Spinal cord (tissue), 10 donors: ENCODE data around the gene HSD11B1L. TPM values are rescaled to one million over a fixed set of nuclear protein-coding genes. Genes with fewer than 3 reads are reported as not detected.
A peak's percentile ranks its signal among the peaks of the same experiment; 100 is the strongest.

Source experiments
- DNase-seq, 6 donors: peaks; one replicate each; pipeline versions ENCODE4 v3.0.0 to v3.0.0-alpha.2; 2013 to 2015; ENCODE audit warnings: low spot score in 6 of 6, low read depth in 4 of 6
- H3K27ac ChIP-seq: one replicate; pipeline ENCODE4 v1.5.1; 2013; ENCODE audit warnings: low read depth, low read length, control low read depth
- H3K27me3 ChIP-seq: one replicate; pipeline ENCODE4 v1.6.1; 2013; ENCODE audit warnings: low read length; ENCODE audit not compliant: control insufficient read depth, insufficient read depth
- H3K36me3 ChIP-seq: one replicate; pipeline ENCODE4 v1.6.1; 2013; ENCODE audit warnings: low read length; ENCODE audit not compliant: control insufficient read depth, insufficient read depth
- H3K4me1 ChIP-seq: one replicate; pipeline ENCODE4 v1.6.1; 2013; ENCODE audit warnings: low read length; ENCODE audit not compliant: control insufficient read depth, insufficient read depth
- H3K4me3 ChIP-seq: one replicate; pipeline ENCODE4 v1.5.1; 2013; ENCODE audit warnings: low read depth, low read length, control low read depth
- H3K9me3 ChIP-seq: one replicate; pipeline ENCODE4 v1.6.1; 2013; ENCODE audit warnings: low read length; ENCODE audit not compliant: control insufficient read depth, insufficient read depth
- WGBS: methylation state at CpG from one replicate; pipeline ENCODE4 v1.1.5; 2013; ENCODE audit warnings: missing lambda C conversion rate; ENCODE audit not compliant: insufficient coverage; 5-methylcytosine and 5-hydroxymethylcytosine counted together
- polyA plus RNA-seq, 2 donors: library from polyadenylated mRNA; unstranded; fragments of 120-200 nt; gene quantifications; one replicate each; pipeline ENCODE4 v1.2.1, GENCODE V29; 2013; ENCODE audit not compliant: insufficient read length in 2 of 2
- total RNA-seq, 2 donors: library from RNA; depleted of rRNA in 1 of 2; stranded (reverse); fragments of 120-200 nt in 1 of 2; fragments of >200 nt in 1 of 2; gene quantifications; one replicate each; pipeline versions ENCODE4 v1.2.3 to v1.2.4, GENCODE V29; 2013 to 2014
- donor health status: healthy.

Gene HSD11B1L
- total and polyA plus RNA-seq, 4 donors, result 27.7 to 71.1 (median 47.8) TPM

DNA sequence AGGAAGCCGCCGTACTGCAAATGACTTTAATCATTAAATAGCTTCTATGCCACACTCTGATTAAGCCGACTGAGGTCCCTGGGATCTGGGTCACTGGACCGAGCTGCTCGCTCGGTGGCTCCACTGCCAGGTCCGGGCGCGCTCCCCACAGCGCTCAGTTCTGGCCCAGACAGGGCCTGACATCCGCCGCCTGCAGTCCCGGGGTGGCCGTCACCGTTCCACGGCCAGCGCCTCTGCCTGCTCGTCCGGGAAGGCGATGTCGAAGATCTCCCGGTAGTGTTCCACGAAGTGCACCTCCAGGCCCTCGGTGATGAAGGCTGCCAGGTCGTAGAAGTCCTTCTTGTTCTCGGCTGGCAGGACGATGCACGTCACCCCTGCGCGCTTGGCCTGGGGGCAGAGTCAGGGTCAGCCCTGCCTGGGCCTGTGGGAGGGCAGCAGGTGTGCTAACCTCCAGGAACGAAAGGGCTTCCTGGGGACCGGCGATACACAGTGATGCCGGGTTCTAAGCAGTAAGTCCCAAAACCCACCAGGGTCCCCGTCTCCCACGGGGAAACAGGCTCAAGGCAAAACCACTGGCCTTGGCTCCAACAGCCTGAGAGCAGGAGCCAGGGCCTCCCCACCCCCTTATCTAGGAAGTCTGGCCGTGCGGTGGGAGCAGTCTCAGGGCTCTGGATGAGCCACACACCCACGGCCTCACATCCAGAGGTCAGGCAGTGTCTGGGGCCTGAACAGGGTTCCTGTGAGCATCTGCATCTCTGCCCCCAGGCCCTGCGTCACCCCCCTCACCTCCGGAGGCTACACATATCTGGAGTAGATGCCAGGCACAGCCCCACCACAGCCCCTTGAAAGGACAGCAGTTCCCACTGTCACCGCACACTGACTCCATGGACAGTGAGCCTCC is 11.2 kb downstream of the HSD11B1L start:
- peaks cover 78% of the 10 kb centered on the region for H3K36me3 ChIP-seq

DNA sequence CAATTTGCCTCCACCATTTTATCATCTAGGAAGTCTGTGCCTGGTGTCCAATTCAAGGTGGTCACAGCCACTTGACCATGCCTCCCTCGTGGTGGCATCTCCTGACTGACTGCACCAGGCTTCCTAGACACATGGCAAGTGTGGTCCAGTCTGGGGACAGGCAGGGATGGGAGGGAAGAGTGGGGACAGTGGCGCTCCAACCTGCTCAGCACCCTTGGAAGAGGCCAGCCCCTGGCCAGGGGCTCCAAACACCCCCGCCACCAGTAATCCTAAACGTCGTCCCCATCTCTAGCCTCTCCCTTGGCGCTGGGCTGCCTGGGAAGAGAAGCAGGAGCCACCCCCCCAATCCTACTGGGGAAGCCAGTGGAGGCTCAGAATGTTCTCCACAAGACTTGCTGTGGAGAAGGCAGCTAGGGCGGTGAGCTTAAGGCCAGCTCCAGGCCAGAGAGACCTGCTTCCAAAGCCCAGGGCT is 11.9 kb downstream of the HSD11B1L start:
- no peak overlapping the region for H3K4me3 ChIP-seq

More for the DNA sequence above, 11.2 kb downstream of the HSD11B1L start:
- no peaks in the 10 kb centered on the region for H3K27me3 ChIP-seq
- H3K4me3 ChIP-seq, result no peak overlapping the region
- H3K9me3 ChIP-seq, result no peaks in the 10 kb centered on the region
- H3K27ac ChIP-seq, result peak overlapping the region; percentile 87
- DNase-seq, result no peak
- peaks cover 32% of the 10 kb centered on the region for H3K4me1 ChIP-seq
- WGBS, result 74% methylated on average over 41 of the region's 42 CpGs

DNA sequence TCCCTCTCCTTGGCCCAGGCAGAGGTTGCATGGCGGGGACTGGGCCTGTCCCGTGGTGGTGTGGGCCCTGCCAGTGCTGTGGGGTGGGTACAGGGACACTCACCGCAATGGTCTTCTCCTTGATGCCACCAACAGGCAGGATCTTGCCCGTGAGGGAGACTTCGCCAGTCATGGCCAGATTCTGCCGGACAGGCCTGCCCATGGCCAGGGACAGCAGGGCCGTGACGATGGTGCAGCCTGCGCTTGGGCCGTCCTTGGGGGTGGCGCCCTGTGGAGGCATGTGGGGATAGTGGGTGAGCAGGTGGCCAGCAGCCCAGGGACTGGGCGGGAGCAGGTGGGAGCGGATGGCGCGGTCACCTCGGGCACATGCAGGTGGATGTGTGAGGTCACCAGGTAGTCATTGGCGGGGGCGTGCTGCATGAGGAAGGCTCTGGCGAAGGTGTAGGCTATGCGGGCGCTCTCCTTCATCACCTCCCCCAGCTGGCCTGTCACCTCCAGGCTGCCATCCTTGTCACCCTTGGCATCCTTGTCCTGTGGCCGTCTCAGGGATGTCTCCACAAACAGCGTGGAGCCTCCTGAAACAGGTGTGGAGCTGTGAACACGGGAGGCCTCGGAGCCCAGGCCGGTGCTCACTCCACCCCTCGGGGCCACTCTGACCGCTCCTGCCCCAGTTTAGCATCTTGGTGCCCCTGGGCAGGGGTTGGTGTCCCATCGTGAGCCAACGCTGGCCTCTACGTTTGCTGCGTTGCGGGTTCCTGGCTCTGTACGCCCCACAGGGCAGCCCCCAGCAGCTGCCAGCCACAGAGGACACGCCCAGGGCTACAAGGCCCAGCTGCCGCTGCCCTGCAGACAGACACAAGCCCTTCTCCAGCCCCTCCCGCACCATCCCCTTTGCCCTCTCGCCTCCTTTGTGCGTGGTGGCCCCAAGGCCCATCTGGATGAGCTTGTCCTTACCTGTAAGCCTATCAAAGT is 12.7 kb downstream of the HSD11B1L start:
- H3K4me3 ChIP-seq, result no peak overlapping the region
- no peaks in the 10 kb centered on the region for H3K27me3 ChIP-seq
- 87% methylated on average over 35 of the region's 39 CpGs for WGBS
- H3K27ac ChIP-seq, result no peak overlapping the region
- peaks cover 81% of the 10 kb centered on the region for H3K36me3 ChIP-seq
- H3K4me1 ChIP-seq, result peaks cover 28% of the 10 kb centered on the region
- DNase-seq, result no peak
- H3K9me3 ChIP-seq, result no peaks in the 10 kb centered on the region

More for the DNA sequence above, 11.9 kb downstream of the HSD11B1L start:
- no peak for DNase-seq
- Histone ChIP-seq H3K36me3 (peaks cover 79% of the 10 kb centered on the region), H3K4me1 (peaks cover 28% of the 10 kb centered on the region), H3K27me3 (no peaks in the 10 kb centered on the region), H3K9me3 (no peaks in the 10 kb centered on the region), H3K27ac (no peak overlapping the region)
- WGBS, result 83% methylated on average over 5 of the region's 7 CpGs

DNA sequence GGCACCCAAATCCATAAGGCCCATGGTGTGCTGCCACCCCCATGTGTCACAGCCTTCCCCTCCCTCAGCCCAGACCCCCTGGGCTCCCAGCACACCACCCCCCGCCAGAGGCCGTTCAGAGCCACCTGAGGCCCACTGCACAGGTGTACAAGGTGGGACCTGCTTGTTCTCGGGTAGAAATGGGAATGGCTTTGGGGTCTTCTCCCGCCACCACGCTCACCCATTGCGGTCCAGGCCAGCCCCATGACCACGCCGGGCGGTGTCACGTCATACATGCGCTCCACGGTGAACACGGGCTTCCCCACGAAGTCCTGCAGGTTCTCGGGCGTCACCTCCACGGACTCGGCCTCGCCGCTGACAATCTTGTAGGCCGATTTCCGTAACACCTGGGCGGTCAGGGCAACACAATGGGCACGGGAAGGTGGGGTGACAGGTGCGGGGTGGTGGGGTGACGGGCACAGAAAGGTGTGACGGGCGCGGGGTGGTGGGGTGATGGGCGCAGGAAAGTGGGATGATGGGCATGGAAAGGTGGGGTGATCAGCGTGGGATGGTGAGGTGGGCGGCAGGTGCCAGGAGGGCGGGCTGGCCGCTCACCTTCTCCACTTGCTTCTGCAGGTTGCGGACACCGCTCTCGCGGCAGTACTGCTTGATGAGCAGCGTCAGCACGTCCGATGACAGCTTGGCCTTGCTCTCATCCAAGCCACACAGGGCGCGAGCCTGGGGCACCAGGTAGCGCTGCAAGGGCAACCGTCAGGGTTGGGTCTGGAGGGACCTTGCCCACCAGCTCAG is 13.5 kb downstream of the HSD11B1L start:
- Histone ChIP-seq H3K27ac (no peak overlapping the region), H3K27me3 (no peaks in the 10 kb centered on the region), H3K36me3 (peaks cover 90% of the 10 kb centered on the region), H3K9me3 (no peaks in the 10 kb centered on the region), H3K4me1 (peaks cover 28% of the 10 kb centered on the region), H3K4me3 (no peak overlapping the region)
- WGBS, result 93% methylated on average over 44 of the region's 45 CpGs
- DNase-seq, result no peak

DNA sequence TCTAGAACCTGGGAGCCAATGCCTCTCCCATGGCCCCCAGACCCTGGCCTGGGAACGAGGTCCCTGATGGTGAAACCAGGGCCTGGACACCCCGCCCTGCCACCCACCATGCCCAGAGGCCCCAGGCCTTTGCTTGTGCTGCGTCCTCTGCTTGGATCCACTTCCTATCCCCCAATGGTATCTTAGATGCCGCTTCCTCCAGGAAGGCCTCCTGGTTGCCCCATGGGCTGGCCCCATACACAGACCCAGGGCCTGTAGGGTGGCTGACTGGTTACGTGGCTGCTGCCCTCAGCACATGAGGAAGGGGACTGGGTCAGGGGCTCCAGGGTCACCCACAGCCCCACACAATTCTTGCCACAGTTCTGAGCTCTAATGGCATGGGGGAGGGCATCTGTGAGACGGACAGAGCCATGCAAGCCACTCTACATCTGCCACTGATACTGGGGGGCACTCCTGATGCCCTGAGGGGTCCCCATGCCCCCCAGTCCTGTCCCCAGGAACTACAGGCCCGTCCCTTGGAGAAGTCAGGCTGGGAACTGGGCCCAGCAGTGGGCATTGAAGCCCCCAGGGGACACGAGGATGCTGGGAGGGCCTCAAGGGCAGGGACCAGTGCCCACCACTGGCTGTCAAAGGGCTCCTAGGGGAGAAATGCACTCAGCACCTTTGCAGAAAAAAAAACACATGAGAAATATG is 14.3 kb downstream of the HSD11B1L start:
- WGBS, result 85% methylated on average over 7 of the region's 8 CpGs

DNA sequence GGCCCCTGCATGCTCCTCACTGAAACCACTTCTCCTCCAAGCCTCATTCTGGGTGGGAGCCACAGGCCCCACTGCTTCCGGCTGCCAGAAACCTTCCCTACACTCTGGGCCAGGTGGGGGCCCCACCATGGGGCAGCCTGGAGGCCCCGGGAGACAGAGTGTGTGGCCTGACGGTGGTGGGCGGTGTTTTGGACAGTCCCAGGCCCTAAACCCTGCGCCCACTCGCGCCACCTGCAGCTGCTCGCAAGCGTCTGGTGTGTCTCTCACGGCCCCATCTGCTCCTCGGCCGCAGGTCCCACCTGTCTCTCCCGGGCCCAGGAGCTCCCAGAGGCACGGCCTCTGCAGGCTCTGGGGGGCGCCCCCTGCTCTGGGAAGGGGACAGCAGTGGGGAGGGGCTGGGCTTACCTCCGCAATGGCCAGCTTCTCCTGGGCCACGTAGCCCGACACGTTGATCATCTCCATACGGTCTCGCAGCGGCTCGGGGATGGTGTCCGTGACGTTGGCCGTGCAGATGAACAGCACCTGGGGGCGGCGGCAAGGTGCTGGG is 14.9 kb downstream of the HSD11B1L start:
- H3K9me3 ChIP-seq, result no peaks in the 10 kb centered on the region
- no peak overlapping the region for H3K4me3 ChIP-seq
- peaks cover 18% of the 10 kb centered on the region for H3K4me1 ChIP-seq
- H3K27me3 ChIP-seq, result no peaks in the 10 kb centered on the region
- H3K27ac ChIP-seq, result no peak overlapping the region
- DNase-seq, result no peak
- H3K36me3 ChIP-seq, result peaks cover 99% of the 10 kb centered on the region
- WGBS, result 84% methylated on average over 28 of the region's 28 CpGs

More for the DNA sequence above, 14.3 kb downstream of the HSD11B1L start:
- DNase-seq, result no peak
- no peak overlapping the region for H3K4me3 ChIP-seq
- H3K9me3 ChIP-seq, result no peaks in the 10 kb centered on the region
- H3K36me3 ChIP-seq, result peaks cover 96% of the 10 kb centered on the region
- peaks cover 24% of the 10 kb centered on the region for H3K4me1 ChIP-seq
- no peaks in the 10 kb centered on the region for H3K27me3 ChIP-seq
- no peak overlapping the region for H3K27ac ChIP-seq

DNA sequence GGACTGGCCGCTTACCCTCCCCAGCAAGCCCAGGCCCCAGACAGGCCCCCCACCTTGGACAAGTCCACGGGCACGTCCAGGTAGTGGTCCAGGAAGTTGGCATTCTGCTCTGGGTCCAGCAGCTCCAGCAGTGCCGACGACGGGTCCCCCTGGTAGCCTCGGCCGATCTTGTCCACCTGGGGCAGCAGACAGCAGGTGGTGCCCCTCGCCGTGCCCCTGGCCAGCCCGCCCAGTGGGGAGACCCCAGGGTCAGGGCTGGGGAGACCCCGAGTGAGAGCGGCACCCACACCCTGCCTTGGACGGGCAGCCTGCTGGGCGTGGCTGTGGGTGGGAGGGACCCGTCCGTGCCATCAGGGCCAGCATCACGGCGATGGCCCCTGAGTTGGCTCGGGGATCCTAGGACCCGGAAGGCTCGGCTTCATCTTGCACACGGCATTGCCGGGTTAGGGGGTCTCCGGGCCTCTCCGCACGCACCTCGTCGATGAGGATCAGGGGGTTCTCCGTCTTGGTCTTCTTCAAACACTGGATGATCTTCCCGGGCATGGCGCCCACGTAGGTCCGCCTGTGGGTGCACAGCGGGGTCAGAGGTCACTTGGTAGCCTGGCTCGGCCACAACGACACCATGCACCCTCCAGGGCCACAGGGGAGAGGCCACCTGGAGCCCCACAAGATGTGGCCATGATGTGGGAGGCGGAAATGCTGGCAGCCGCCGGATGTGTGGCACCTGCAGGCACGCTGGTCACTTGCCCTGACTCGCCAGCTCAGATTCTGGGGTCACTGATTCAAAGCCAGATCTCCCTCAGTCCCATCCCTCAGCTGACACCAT is 15.6 kb downstream of the HSD11B1L start:
- no peak for DNase-seq
- WGBS, result 91% methylated on average over 42 of the region's 42 CpGs
- Histone ChIP-seq H3K4me3 (no peak overlapping the region), H3K27ac (no peak overlapping the region), H3K27me3 (no peaks in the 10 kb centered on the region), H3K4me1 (peaks cover 11% of the 10 kb centered on the region), H3K36me3 (peaks cover 99% of the 10 kb centered on the region), H3K9me3 (no peaks in the 10 kb centered on the region)
